ENCODE data around the gene SLC5A3.

Gene SLC5A3

DNA sequence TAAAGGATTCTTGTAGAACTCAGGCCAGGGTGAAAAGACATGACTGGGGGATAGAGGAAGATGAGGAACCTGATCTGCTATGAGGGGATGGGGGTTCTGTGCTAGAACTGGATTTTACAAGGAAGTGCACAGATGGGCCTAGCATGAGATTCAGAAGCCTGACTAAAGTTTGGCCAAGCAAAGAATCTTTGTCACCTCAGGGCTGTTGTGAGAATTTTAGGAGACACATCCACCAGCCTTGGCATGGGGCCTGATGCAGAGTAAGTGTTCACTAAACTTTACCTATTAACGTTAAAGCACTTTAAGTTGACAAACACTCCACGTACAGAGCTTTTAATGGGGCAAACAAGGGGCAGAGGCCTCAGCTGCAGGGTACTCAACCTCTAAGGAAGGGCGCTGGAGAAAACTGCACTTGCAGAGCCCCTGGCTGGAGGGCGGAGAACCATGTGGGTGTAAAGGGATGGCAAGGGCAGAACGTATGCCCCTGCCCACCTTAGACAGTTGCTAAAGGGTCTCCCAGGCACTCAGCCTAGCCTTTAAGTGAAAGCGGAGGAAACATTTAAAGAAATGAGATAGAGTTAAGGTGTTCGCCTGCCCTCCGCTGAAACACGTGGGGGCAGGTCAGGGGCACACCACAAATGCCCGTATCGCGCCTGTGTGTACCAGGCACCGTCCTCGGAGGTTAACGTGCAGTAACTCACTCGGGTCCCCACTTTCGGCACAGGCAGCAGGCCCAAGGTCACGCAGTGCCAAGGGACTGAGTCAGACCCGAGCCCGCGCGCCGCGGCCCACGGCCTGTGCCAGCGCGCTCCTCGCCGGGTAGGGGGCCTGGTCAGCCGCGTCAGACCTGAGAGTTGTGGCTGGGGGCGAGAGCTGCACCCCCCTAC is 990 bp upstream of the SLC5A3 start:
- peak; percentile 16 for DNase-seq

DNA sequence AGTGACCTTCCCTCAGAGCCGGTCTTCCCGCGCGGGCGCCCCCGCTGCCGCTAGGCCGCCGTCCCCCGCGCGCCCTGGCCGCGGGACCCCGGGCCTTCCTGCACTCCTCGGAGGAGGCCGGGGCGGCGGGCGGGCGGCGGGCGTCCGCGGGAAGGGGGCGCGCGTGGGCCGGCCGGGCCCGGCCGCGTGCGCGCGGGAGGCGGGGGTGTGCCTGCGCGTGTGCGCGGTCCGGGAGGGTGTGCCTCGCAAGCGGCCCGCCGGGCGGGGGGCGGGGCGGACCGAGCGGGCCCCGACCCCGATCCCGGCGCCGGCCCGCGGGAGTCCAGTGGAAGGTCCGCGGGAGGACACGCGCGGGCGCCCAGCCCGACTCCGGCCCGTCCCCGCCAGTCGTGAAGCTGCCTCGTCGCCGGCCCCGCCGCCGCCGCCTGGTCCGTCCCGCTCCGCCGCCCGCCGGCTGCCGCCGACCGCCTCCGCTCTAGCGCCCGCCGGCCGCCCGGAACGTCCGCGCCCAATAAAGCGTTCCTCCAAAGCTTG is 438 bp downstream of the SLC5A3 start:
- DNase-seq, result peak; percentile 56

DNA sequence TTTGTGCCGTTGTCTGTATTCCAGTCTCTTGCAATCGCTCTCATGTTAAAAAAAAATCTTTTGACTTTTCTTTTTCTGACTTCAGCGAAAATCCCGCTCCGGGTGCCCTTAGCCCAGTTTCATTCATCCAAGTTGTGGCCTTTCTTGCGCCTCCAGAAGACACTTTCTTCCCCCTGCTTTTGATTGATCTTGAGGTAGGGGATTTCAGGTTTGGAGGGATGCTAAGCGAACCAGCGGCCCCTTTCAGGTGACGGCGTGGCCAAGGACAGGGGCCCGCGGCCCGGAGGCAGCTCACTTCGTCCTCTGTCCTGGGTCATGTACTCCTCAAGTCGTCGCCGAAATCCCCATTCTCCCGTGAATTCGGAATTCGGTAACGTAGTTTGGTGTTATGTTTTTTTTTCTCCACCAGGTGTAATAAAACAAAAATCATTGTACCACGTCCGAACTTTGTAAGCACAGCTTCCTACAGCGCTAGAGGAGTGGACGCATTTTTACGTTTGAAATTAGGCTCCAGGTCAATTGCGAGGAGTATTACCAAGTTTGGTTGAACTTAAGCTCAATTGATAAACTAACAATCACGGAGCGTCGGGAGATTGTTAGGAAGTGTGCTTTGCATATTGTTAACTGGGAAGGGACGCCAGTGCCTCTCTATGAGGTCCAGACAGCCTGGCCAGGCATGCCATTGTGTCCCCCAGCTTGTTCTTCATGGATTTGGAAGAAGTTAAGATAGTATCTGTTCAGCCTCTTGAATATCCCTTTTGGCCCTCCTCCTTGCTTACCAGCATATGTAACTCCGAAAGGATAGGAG is 1.1 kb downstream of the SLC5A3 start:
- DNase-seq, result no peak

DNA sequence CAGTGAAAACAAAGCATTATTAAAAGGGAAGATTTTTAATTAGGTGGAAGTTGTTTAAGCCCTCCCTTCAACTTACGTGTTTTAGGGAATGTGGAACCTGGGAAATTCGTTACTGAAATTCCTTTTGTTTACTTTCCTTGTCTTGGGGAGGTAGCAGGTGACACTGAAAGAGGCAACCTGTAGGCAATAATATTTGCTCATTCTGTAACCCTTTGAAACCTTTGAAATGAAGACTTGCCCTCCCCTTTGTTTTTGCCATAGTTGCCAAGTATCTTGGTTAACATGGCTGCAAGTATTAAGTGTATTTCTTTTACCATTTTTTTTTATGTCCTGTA is 1.7 kb downstream of the SLC5A3 start:
- DNase-seq, result no peak

DNA sequence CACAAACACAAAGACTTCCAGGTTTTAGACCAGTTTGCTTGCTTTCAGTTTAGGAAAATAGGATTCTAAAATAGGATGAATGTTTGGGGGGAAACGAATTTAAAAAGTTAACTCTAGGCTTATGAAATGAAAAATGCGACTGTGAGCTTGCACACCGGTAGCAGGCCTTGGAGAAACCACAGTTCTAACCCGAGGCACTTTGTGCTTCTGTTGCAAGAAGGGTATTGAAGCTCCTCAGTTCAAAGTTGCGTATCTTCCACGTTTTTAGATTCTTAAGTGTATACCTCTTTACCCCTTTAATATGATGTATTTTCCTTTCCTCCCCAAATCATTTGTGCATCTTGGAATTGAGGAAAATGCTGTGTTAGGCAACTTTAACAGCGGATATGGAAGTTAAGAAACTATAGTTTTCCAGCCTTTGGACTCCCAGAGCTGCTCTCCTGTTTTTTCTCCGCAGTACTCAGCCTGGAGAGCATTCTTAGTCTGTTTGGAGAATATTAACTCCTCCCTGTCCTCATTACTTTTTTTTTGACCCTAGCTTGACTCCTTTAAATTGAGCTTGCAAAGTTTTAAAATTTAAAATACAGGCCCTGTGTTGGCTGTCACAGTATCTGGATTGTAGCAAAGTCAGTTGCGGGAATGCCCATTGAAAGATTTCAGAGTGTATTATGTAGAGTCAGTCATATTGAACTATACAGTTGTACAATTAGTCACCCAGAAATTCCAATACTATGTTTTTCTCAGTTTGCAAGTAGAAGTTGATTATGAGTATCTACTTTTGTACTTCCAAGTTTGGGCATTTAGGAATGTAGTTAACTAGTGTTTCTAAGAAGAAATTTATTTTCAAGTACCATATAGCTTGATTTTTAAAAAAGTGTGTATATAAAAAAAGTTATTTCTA is 2.6 kb downstream of the SLC5A3 start:
- no peak for DNase-seq

DNA sequence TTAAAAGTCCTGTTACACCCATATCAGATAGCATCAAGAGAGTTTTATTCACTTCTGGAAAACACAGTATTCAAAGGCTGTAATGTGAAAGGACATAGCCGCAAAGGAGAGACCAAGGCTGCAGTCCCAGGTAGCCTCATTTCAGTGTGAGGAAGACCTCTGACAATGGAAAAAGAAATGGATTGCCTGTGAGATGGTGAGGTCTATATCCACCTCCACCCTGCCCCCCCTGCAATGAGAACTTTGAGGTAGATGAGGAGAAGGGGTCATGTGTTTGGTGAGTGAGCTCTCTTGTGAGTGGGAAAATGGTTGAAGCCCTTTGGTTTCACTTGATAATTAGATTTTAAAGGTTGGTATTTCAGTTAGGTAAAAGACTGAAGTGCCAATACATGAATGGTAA is 3.5 kb downstream of the SLC5A3 start:
- DNase-seq, result no peak

DNA sequence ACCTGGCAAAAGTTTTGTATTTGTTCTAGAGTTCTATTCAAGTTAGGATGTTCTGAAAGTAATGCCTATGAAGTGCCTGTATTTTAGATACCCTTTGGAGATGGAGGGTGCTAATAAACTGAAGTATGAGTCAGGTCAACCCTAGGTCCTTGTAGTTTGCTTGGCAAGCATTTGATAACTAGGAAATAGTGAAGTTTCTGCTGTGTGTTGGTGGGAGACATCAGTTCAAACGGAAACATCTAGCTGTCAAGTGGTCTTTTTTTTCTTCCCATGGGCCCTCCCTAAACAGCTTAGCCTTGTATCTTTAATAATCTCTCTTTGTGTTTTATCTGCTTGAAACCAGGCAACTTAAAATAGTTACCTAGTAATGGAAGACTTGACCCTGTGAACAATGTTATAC is 4.5 kb downstream of the SLC5A3 start:
- no peak for DNase-seq

DNA sequence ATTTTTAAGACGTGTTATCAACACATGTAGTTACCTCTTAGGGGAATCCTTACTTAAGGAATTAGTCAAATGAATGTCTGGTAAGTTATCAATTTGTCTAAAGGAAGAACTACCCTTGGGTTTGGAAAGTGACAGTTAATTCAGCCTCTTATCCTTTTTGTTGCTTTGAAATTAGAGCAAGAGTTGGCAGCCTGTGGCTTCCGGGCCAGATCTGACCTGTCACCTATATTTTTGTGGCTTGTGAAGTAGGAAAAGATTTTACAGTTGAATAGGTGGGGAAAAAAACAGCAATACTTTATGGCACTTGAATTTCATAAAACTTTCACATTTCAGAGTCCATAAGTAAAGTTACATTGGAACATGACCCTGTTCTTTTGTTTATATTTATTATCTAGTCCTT is 5.5 kb downstream of the SLC5A3 start:
- peak; percentile 41 for DNase-seq

DNA sequence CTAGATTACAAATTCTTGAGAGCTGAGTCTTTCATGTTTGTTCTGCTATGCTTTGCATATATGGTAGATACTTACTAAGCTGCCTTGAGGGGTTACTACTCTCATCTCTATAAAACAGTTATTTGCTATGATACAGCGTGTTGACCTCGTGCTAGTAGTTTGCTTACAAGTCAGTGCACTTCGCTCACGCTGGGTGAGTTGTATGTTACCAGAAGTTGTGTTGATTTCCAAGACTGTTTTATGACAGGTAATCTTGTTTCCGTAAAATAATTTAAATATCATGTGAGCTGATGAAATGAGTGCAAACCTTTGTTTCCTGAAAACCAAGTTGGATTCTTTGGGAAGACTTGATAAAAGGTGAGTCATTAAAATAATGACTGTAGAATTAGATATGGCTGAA is 7.3 kb downstream of the SLC5A3 start:
- DNase-seq, result no peak

DNA sequence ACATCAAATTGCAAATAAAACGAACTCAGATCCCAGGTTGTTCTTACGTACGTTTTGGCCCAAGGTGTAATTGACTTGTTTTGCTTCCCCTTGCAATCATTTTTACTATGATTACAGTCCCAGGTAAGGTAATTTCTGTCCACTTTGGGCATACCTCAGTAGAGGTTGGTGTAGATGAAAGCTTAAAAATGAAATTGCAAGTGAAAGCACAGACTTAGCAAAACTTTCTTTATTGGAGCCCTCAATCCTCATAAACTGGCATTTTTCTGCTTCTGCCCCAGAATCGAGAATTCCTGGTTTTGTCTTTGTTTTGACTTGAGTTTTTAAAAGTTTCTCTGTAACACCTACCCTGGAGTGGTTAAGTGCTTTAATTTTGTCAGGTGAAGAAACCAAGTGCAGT is 9.4 kb downstream of the SLC5A3 start:
- DNase-seq, result no peak

DNA sequence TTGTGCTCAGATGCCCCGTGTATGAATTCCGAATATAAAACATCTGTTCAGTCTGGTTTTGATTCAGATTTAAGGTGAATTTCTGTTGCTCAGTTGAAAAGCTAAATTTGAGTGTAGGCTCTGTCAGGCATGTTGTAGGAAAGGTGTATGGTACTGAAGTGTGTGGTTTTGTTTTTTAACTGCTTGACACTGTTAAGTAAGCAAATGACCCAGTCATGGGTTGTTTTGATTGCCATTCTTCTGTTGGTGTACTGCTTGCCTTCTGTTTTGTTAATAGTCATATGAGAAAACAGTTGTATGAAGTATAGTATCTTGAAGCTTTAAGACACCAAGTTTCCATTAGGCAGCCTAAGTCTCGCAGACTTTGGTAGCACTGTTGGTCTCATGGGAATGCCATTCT is 10.0 kb downstream of the SLC5A3 start:
- DNase-seq, result no peak

DNA sequence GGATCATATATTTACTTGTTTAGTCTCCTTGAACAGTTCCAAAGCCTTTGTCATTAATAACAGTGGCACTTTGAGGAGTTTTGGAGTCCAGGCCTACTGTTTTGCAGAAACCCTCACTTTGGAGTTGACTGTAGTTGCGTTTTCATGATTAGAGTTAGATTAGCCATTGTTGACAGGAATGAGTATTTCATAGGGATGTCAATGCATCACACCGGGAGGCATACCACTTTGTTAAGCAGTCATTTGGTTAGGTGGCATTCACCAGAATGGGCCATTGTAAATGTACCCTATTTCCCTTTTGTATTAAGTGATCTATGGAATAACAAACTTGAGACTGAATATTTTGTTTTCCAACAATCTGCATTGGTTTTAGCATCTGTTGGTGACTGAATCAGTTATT is 11.8 kb downstream of the SLC5A3 start:
- no peak for DNase-seq

DNA sequence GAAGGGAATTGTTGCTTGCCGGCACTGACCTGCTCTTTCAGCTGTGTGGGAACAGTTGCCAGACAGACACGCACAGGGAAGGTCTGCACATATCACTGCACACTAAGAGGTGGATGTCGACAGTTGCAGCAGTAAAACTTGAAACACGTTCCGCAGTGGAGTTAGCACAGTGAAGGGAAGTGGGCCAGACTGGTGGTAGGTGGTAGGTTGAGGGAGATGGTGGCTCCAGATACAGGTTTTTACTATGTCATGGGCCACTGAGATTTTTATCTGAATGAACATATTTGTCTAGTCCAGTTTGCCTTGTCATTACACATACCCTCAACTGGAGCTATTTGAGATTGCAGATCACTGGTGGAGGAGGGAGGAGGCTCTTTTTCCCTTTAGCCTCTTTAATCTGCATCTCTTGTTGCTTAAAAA is 13.5 kb downstream of the SLC5A3 start:
- DNase-seq, result no peak

DNA sequence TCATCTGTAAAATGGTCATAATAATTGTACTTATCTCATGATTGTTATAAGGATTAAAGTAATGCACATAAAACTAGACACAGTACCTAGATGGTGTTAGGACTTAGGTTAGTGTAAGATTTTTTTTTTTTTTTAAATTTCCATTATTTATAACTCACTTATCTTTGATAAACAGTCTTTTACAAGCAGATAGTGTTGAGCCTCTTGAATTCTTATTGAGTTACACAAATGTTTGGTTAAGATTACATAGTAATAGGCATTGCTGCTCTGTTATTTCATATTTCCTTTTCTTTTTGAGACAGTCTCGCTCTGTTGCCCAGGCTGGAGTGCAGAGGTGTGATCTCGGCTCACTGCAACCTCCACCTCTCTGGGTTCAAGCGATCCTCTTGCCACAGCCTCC is 15.4 kb downstream of the SLC5A3 start:
- no peak for DNase-seq

DNA sequence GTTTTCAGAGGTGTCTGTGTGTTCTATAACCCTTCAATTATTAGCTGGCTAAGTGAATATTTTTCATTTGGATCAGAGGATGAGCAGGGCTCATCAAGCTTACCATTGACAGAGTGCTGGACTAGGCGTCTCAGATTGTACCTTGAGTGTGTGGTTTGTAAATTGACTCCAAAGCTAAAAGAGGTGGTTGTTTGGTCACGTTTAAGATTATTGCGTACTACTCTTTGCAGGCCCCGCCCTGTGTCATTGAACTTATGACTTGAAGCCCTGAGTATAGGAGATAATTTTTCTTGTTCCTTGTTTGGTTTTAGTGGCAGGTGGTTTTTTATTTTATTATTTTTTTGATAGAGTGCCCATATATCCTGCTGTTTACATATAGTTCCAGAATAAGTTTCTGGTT is 17.7 kb downstream of the SLC5A3 start:
- DNase-seq, result no peak

DNA sequence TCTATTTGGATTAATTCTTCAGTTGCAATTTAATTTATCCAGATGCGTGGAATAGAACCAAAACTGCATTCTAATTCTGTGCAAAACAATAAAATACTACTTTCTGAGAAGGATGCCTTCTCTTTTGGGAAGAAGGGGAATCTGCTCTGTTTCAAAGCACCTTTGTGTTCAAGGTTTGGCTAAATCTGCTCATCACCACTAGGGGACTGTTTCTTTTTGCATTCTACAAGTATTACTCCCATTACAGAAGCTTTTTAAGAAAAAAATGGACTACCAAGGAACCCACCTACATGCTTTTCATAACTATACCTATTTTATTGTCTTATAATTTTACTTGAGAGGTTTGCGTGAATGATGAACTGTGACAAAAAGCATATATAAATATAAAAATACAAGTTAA is 18.2 kb downstream of the SLC5A3 start:
- no peak for DNase-seq

DNA sequence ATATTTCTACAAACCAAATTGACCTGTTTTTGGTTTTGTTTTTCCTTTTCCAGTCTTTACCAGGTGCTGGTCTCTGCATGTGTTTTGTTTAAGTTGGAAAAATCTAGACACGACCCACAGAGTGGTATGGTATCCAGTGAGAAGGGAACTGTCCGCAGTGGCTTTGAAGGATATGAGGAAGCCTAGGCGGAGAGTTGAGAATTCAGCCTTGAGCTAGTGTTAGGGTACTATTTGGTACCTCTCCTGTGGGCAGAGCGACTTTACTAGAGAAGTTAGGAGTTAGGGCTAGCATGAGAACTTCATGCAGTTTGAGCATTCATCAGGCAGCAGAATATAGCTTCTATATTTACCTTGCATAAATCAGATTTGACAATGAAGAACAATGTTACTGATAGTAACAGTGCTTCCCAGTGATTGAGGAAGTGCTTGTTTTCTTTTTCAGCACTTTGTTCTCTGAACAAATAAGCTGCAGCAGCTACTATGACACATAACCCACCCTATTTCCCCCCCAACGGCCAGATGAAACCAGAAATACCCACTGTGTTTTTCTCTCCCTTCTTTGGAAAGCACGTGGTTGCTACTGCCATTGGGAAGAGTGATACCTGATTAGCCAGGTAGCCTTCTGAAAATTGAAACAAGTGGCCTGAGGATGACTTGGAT is 19.0 kb downstream of the SLC5A3 start:
- no peak for DNase-seq

DNA sequence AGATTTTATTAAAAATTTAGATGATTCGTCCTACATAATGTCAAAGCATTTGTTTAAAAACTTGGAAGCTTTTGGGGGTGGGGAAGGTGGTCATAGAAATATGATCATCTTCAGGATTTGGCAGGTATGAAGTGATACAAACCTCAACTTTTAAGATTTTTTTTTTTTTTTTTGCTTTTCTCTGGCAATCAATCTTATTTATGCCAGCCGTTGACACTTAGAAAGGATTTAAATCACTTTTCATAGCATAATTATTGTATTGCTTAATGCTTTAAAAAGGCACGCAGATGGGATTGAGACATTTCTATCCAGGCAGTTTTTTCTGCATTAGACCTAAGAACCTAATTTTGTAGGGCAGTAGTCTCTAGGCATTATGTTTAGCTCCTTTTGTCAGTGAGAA is 19.7 kb downstream of the SLC5A3 start:
- no peak for DNase-seq

DNA sequence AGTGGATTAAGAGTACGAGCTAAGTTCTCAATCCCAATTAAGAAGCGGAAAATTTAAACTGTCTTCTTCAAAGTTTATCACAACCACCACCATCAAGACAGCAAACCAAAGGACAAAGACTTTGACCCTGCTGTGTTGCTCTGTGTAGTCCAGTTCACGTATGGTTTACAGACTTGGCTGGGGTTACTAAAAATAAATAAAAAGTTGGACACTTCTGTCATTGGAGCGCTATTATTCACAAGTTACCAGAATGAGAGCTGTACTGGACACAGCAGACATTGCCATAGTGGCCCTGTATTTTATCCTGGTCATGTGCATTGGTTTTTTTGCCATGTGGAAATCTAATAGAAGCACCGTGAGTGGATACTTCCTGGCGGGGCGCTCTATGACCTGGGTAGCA is 21.6 kb downstream of the SLC5A3 start:
- DNase-seq, result no peak

DNA sequence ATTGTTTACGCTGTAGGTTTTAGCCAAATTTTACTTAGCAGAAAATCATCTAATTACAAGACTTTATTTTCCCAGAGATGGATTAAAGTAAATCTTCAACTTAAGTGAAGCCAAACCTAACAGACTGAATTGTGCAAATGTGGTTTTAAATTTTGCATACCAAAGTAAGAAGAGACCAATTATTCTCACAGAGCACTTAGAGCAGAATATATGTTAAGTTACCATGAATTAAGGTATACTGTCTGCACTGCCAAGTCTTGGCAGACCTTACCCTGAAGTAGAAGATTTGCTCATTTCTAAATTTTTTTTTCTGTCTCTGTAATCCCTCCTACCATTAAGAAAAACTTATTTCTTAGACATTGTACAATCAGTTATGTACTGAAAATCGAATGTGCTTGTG is 24.1 kb downstream of the SLC5A3 start:
- no peak for DNase-seq

DNA sequence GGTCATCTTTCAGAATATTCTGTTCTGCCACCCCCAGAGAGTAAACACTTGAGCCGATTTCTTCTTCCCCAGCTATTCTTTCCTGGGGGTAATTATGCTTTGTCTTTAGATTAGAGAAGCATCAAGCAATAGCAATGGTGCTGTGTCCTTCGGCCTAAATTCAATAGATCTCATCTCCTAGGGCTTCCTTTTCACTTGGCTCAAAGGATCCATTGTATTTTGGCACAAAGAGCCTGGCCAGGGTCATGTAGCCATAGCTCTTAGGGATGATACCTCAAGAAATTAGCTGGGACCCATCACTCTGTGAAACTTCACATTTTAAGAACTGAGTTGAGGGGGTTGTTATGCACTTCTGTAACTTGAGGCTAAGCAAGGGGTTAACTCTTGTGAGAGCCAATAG is 27.0 kb downstream of the SLC5A3 start:
- DNase-seq, result no peak

DNA sequence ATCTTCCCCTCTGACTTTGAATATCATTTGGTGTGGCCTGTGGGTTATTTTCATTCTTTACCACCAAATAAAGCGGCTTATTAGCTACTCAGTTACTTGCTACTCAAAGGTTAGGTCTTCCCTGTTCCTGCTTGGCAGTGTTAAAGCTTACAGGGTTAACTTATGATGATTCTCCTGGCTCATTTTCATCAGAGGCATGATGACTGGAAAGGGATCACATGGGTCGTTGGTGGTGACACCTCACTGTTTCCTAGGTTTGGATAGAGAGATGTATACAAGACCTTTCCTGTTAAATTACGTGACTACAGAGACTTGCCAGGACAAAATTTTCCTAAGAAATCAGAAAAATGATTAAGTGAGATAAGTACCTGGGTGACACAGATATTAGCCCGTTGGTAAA is 27.4 kb downstream of the SLC5A3 start:
- DNase-seq, result no peak

Data from stimulated activated CD4-positive, alpha-beta T cell treated with anti-CD3 and anti-CD28 coated beads, Interleukin-15, amount 100 ng/mL, for 24 hours (primary cell).